NCI-H446 treated with DMSO at 0.1 percent for 48 hours (cell line): Measurements from ENCODE around the gene MSGN1.
"Not testable (repeated sequence)": the region's sequence is repeated elsewhere in the genome, so short reads cannot be mapped to it uniquely, and the experiment has no call there.

Source experiments
- DNase-seq: peaks from one replicate; lab custom pipeline; 2025; lab: John Stamatoyannopoulos, UW

Gene MSGN1

DNA sequence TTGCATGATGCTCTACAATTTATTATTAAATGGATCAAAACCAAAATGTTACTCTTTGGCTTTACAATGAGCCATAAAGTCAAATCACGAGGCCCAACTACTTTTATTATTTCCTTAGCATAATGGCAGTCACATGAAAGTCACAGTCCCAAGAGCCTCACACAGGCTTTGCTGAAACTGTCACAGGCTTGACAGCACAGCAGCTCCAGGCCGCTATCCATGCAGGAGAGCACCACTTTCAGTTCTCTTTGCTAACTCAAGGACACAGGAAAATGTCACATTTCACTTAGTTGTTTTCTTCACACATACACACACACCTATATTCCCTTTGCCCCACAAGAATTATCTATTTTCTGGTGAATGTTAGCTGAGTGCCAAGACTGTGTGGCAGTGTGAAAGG is 11.1 kb upstream of the MSGN1 start:
- no peak for DNase-seq

- no peak for DNase-seq
Measured at GRCh38 chr2:17805717-17806363, 10.4 kb upstream of the MSGN1 start.

GRCh38 chr2:17813010-17813741 is 3.1 kb upstream of the MSGN1 start:
- DNase-seq, result peak; percentile 9

DNA sequence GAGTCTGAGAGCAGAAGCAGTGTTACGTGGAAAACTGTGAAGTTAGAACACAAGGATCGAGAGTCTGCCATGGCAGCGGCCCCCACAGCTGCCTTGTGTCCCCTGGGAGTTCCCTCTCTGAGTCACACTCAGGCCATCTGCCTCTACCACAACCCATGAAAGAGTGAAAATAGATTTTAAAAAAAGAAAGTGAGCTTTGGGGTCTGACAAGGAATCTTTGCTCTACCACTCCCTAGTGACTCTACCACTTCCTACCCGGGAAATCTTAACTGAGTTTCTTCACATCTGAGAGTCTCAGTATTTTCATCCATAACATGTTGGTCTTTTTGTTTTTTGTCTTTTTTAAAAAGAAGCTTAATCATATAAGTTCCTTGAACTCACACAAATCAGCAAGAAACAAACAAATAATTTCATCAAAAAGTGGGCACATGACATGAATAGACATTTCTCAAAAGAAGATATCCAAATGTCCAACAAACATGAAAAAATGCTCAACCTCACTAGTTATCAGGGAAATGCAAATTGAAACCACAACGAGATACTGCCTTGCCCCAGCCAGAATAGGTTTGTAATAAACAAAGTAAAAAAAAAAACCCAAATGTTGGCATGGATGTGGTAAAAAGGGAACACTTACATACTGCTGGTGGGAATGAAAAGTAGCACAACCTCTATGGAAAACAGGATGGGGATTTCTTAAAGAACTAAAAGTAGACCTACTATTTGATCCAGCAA is 2.4 kb upstream of the MSGN1 start:
- DNase-seq, result peak; percentile 80

- DNase-seq, result no peak
Measured at GRCh38 chr2:17814601-17815000, 1.7 kb upstream of the MSGN1 start.

- no peak for DNase-seq
Measured at GRCh38 chr2:17815468-17816184, 634 bp upstream of the MSGN1 start.

DNA sequence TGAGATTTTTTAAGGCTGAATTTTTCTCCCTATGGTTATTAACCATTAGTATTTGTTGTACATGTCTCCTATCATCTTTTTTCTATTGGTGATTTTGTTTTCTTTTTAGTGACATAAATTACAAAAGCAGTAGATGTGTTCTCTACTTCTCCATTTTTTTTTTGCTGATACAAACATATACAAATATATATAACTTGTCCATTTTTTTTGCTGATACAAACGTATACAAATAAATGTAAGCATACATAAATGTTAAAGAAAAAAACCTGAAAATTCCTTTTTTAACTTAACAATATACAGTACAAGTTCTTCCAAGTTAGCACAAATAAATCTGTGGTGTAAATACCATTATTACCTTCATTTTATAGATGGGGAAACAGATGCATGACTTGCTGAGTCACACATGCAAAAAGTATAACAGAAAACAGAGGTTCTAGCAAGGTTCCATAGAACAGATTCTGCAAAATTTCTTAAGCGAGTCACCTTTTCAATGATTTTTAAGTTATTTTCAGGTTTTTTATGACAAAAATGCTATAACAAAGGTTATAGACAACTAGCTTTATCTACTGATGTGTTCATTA is 2.1 kb downstream of the MSGN1 start:
- no peak for DNase-seq

GRCh38 chr2:17821080-17821479 is 4.8 kb downstream of the MSGN1 start:
- no peak for DNase-seq

DNA sequence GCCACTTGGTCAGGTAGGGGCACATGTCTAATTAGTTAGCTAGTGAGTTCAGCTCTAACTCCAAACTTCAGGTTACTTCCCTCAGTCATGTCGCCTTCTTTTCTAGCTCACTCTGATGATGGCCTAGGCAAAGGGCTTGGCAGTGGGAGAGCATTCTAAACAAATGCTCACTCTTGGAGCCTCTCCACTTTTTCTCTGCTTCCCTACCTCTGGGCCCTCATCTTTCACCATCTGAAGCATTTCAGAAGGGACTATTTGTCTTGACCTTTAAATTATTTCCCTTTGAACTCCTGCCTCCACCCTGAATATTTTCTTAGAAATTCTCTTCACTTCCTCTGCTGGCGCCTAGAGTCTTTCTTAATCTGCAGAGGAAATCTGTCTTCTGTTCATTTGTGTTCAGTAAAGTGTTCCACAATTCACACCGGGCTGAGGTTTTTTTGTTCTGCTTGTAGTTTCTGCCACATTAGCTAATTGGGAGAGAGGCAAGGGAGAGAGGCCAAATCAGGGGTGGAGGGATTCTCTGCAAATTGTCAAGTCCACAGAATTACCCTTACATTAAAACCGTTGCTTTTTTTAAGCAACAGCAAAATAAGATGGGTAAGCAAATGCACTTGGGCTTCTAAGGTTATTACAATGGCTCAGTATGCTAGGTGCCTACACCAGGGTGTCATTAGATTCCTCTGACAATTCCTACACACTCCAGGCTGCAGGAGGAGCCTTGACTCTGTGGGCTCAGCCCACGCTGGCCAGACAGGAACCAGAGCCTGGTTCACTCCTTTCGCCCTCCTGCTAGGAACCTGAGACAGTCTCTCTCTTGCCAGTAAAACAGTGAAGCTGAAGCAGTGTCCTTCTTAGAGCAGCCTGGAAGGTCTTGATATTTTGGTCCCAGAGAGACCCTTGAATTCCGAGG is 5.5 kb downstream of the MSGN1 start:
- no peak for DNase-seq

- no peak for DNase-seq
Measured at GRCh38 chr2:17822445-17823117, 6.3 kb downstream of the MSGN1 start.

DNA sequence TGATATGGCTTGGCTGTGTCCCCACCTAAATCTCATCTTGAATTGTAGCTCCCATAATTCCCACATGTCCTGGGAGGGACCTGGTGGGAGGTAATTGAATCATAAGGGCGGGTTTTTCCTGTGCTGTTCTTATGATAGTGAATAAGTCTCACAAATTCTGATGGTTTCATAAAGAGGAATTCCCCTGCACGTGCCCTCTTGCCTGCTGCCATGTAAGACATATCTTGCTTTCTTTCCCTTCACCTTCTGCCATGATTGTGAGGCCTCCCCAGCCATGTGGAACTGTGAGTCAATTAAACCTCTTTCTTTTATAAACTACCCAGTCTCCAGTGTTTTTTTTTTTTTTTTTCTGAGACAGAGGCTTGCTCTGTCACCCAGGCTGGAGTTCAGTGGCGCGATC is 7.4 kb downstream of the MSGN1 start:
- DNase-seq, result not testable (repeated sequence)

GRCh38 chr2:17827316-17827715 is 11.1 kb downstream of the MSGN1 start:
- no peak for DNase-seq

- no peak for DNase-seq
Measured at GRCh38 chr2:17827785-17828184, 11.5 kb downstream of the MSGN1 start.

- no peak for DNase-seq
Measured at GRCh38 chr2:17830053-17831034, 14.1 kb downstream of the MSGN1 start.

GRCh38 chr2:17835516-17835915 is 19.3 kb downstream of the MSGN1 start:
- no peak for DNase-seq

GRCh38 chr2:17839959-17840358 is 23.7 kb downstream of the MSGN1 start:
- no peak for DNase-seq

DNA sequence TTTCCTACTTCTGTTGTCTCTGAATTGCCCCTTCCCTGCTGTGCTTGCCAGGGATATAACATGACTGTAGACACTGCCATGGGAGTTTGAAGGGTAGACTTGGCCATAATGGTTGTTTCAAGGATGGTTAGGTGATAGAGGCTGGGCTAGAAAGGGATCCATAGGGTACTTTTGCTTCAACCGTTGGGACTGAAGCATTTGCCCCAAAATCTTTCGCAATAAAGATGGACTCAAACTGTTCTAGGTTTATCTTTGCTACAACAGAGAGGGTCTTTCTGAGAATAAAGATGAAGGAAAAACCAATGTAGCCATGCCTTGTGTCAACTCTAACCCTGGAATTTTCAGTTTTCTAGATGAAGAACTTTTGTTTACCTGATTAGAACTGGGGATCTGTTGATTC is 27.2 kb downstream of the MSGN1 start:
- DNase-seq, result no peak

DNA sequence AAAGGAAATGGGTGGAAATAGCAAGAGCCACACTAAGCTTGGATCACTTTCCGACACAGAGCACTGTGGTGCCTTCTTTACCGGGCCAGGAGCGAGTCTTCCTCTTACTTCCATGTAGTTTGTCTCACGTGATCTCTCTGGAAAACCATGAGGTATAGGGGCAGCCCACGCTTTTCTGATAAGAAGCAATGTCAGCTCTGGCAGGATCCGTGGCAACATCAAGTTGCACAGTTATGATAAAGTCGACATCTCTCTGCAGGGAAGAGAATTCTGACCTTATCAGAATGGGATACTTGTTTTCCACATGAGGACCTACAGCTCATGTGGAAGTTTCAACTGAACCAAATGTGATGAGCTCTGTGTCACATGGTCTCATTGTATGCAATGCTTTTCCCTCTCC is 29.5 kb downstream of the MSGN1 start:
- no peak for DNase-seq

DNA sequence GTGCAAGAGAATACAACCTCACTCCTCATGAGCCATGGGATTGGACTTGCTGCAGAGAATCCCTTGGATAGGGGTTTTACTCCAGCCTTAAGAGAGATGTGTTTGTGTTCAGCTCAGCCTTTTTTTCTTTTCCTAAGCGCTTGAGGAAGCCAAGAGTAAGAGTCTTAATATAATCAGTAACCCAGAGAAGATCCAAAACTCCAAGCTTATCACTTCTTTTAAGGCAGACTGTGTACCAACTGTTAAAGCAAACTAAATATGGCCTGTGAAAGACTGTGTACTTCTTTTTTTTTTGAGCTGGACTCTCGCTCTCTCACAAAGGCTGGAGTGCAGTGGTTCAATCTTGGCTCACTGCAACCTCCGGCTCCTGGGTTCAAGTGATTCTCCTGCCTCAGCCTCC is 30.4 kb downstream of the MSGN1 start:
- no peak for DNase-seq
